T-helper 1 cell treated with Interleukin-12 subunit alpha and Interleukin-12 subunit beta and Interleukin-4 antibody, amounts not matched to agents 30 ng/mL and 1 ng/mL, for 36 hours (primary cell): ENCODE data around the gene DUOXA1. TPM values are rescaled to one million over a fixed set of nuclear protein-coding genes. Genes with fewer than 3 reads are reported as not detected.
"Not testable (repeated sequence)": the region's sequence is repeated elsewhere in the genome, so short reads cannot be mapped to it uniquely, and the experiment has no call there.

ENCODE experiments used
- intact Hi-C: fragments of 100-400 bp; cut with micrococcal nuclease; formaldehyde crosslinking; loops from one replicate; pipeline ENCODE4 v1.15.1; 2024
- total RNA-seq: library from RNA; stranded (reverse); gene quantifications from 2 replicates; pipeline ENCODE4 v1.2.3, GENCODE V29; 2022

The DUOXA1 gene
- total RNA-seq, 1 donor from 2014 or later: 0.42 TPM

- intact Hi-C loops: no loop called here
Measured at GRCh38 chr15:45093622-45094357, 35.9 kb downstream of the DUOXA1 start.

- intact Hi-C loops: no loop called here
Measured at GRCh38 chr15:45093013-45093412, 36.7 kb downstream of the DUOXA1 start.

- intact Hi-C loops: no loop called here
Measured at GRCh38 chr15:45091576-45091975, 38.1 kb downstream of the DUOXA1 start.

- intact Hi-C loops: no loop called here
Measured at GRCh38 chr15:45091161-45091560, 38.5 kb downstream of the DUOXA1 start.

- intact Hi-C loops: no loop called here
Measured at GRCh38 chr15:45089712-45090373, 39.8 kb downstream of the DUOXA1 start.

- intact Hi-C loops: no loop called here
Measured at GRCh38 chr15:45088801-45089711, 40.6 kb downstream of the DUOXA1 start.

GRCh38 chr15:45087513-45087912 is 42.2 kb downstream of the DUOXA1 start:
- intact Hi-C loops: no loop called here

- intact Hi-C loops: no loop called here
Measured at GRCh38 chr15:45084163-45084562, 45.5 kb downstream of the DUOXA1 start.

GRCh38 chr15:45083223-45083622 is 46.5 kb downstream of the DUOXA1 start:
- intact Hi-C loops: no loop called here

- intact Hi-C loops: not testable (repeated sequence)
Measured at GRCh38 chr15:45082412-45082811, 47.3 kb downstream of the DUOXA1 start.

- intact Hi-C loops: not testable (repeated sequence)
Measured at GRCh38 chr15:45080593-45080992, 49.1 kb downstream of the DUOXA1 start.

- intact Hi-C loops: not testable (repeated sequence)
Measured at GRCh38 chr15:45079628-45080246, 49.9 kb downstream of the DUOXA1 start.

- intact Hi-C loops: not testable (repeated sequence)
Measured at GRCh38 chr15:45079201-45079600, 50.5 kb downstream of the DUOXA1 start.

GRCh38 chr15:45077391-45077790 is 52.3 kb downstream of the DUOXA1 start:
- intact Hi-C loops: not testable (repeated sequence)

- intact Hi-C loops: not testable (repeated sequence)
Measured at GRCh38 chr15:45075440-45076320, 54.0 kb downstream of the DUOXA1 start.

GRCh38 chr15:45073602-45074001 is 56.1 kb downstream of the DUOXA1 start:
- intact Hi-C loops: not testable (repeated sequence)

GRCh38 chr15:45069942-45070360 is 59.7 kb downstream of the DUOXA1 start:
- intact Hi-C loops: not testable (repeated sequence)
